ENCODE results near the gene FASTKD2. TPM values are rescaled to one million over a fixed set of nuclear protein-coding genes. Genes with fewer than 3 reads are reported as not detected.

The FASTKD2 gene
- total and polyA plus RNA-seq, 2 experiments from 2014 or later = 17.7 to 34.4 TPM

GRCh38 chr2:206797376-206797775 is 32.0 kb downstream of the FASTKD2 start:
- Histone ChIP-seq H2AFZ (no peak overlapping the region), H4K20me1 (ENCODE audit: insufficient read depth, poor library complexity, severe bottlenecking) (no peaks in the 10 kb centered on the region), H3K4me3 (no peak overlapping the region), H3K4me1 (ENCODE audit: insufficient read depth) (no peaks in the 10 kb centered on the region), H3K27ac (no peak overlapping the region), H3K36me3 (replicated peaks; ENCODE audit: insufficient read depth, low read depth) (no peaks in the 10 kb centered on the region), H3K27me3 (no peaks in the 10 kb centered on the region), H3K4me2 (no peak overlapping the region), H3K9me2 (replicated peaks; ENCODE audit: insufficient read depth) (no peaks in the 10 kb centered on the region), H3K79me2 (no peaks in the 10 kb centered on the region), H3K9me3 (ENCODE audit: low read depth) (no peaks in the 10 kb centered on the region)
- no peak for DNase-seq (ENCODE audit: low spot score)
- TF ChIP-seq CTCF (IDR thresholded peaks at IDR 0.05; ENCODE audit: poor library complexity) (no peak), EZH2phosphoT487 (IDR thresholded peaks at IDR 0.05; ENCODE audit: low read depth, severe bottlenecking, unreplicated experiment) (no peak)
- WGBS (ENCODE audit: low lambda C conversion rate, missing lambda C conversion rate) = 62% methylated on average over 4 of the region's 4 CpGs

GRCh38 chr2:206798000-206798399 is 32.6 kb downstream of the FASTKD2 start:
- Histone ChIP-seq H4K20me1 (ENCODE audit: insufficient read depth, poor library complexity, severe bottlenecking) (no peaks in the 10 kb centered on the region), H3K27ac (no peak overlapping the region), H3K9me2 (replicated peaks; ENCODE audit: insufficient read depth) (no peaks in the 10 kb centered on the region), H3K4me1 (ENCODE audit: insufficient read depth) (no peaks in the 10 kb centered on the region), H3K4me2 (no peak overlapping the region), H2AFZ (no peak overlapping the region), H3K27me3 (no peaks in the 10 kb centered on the region), H3K79me2 (no peaks in the 10 kb centered on the region), H3K4me3 (no peak overlapping the region), H3K9me3 (ENCODE audit: low read depth) (no peaks in the 10 kb centered on the region), H3K36me3 (replicated peaks; ENCODE audit: insufficient read depth, low read depth) (no peaks in the 10 kb centered on the region)
- 83% methylated on average over 5 of the region's 5 CpGs for WGBS (ENCODE audit: low lambda C conversion rate, missing lambda C conversion rate)
- TF ChIP-seq EZH2phosphoT487 (IDR thresholded peaks at IDR 0.05; ENCODE audit: low read depth, severe bottlenecking, unreplicated experiment) (no peak), EZH2 (IDR thresholded peaks at IDR 0.05; ENCODE audit: borderline replicate concordance) (no peak)
- no peak for DNase-seq (ENCODE audit: low spot score)

- H3K27ac ChIP-seq = no peak overlapping the region
- TF ChIP-seq CTCF (IDR thresholded peaks at IDR 0.05; ENCODE audit: poor library complexity) (no peak), EZH2phosphoT487 (IDR thresholded peaks at IDR 0.05; ENCODE audit: low read depth, severe bottlenecking, unreplicated experiment) (no peak), EZH2 (IDR thresholded peaks at IDR 0.05; ENCODE audit: borderline replicate concordance) (no peak)
- H2AFZ ChIP-seq = no peak overlapping the region
- H3K9me3 ChIP-seq (ENCODE audit: low read depth) = no peaks in the 10 kb centered on the region
- H3K27me3 ChIP-seq = no peaks in the 10 kb centered on the region
- H3K36me3 ChIP-seq (replicated peaks; ENCODE audit: insufficient read depth, low read depth) = no peaks in the 10 kb centered on the region
- H4K20me1 ChIP-seq (ENCODE audit: insufficient read depth, poor library complexity, severe bottlenecking) = no peaks in the 10 kb centered on the region
- H3K9me2 ChIP-seq (replicated peaks; ENCODE audit: insufficient read depth) = no peaks in the 10 kb centered on the region
- no peaks in the 10 kb centered on the region for H3K4me1 ChIP-seq (ENCODE audit: insufficient read depth)
- no peak overlapping the region for H3K4me3 ChIP-seq
- H3K4me2 ChIP-seq = no peak overlapping the region
- DNase-seq (ENCODE audit: low spot score) = no peak
- 89% methylated on average over 3 of the region's 3 CpGs for WGBS (ENCODE audit: low lambda C conversion rate, missing lambda C conversion rate)
- H3K79me2 ChIP-seq = no peaks in the 10 kb centered on the region
These were observed 33.7 kb downstream of the FASTKD2 start for GRCh38 chr2:206799083-206799482.

- H4K20me1 ChIP-seq (ENCODE audit: insufficient read depth, poor library complexity, severe bottlenecking) = no peaks in the 10 kb centered on the region
- H3K27me3 ChIP-seq = no peaks in the 10 kb centered on the region
- no peaks in the 10 kb centered on the region for H3K4me1 ChIP-seq (ENCODE audit: insufficient read depth)
- H3K4me2 ChIP-seq = no peak overlapping the region
- no peak overlapping the region for H2AFZ ChIP-seq
- no peaks in the 10 kb centered on the region for H3K9me3 ChIP-seq (ENCODE audit: low read depth)
- WGBS (ENCODE audit: low lambda C conversion rate, missing lambda C conversion rate) = 42% methylated on average over 12 of the region's 12 CpGs
- TF ChIP-seq EZH2phosphoT487 (IDR thresholded peaks at IDR 0.05; ENCODE audit: low read depth, severe bottlenecking, unreplicated experiment) (no peak), CTCF (IDR thresholded peaks at IDR 0.05; ENCODE audit: poor library complexity) (peak; percentile 83), EZH2 (IDR thresholded peaks at IDR 0.05; ENCODE audit: borderline replicate concordance) (no peak)
- no peak overlapping the region for H3K27ac ChIP-seq
- peak; percentile 83 for DNase-seq (ENCODE audit: low spot score)
- H3K79me2 ChIP-seq = no peaks in the 10 kb centered on the region
- H3K36me3 ChIP-seq (replicated peaks; ENCODE audit: insufficient read depth, low read depth) = no peaks in the 10 kb centered on the region
- no peak overlapping the region for H3K4me3 ChIP-seq
- H3K9me2 ChIP-seq (replicated peaks; ENCODE audit: insufficient read depth) = no peaks in the 10 kb centered on the region
These were observed 35.4 kb downstream of the FASTKD2 start for GRCh38 chr2:206800506-206801417.

Measured in hepatocyte (in vitro differentiated cells).